ENCODE data around the gene DKKL1. TPM values are rescaled to one million over a fixed set of nuclear protein-coding genes. Genes with fewer than 3 reads are reported as not detected.
A peak's percentile ranks its signal among the peaks of the same experiment; 100 is the strongest.

DKKL1 gene
- total RNA-seq, 2 donors from 2014 or later, result 1.8 to 2.1 TPM

GRCh38 chr19:49413348-49413747 is 49.7 kb downstream of the DKKL1 start:
- no peak overlapping the region for H3K27ac ChIP-seq (ENCODE audit: low read depth, low read length)
- no peak overlapping the region for H3K27ac Mint-ChIP-seq

GRCh38 chr19:49414256-49414655 is 50.6 kb downstream of the DKKL1 start:
- Histone ChIP-seq H3K4me3 (ENCODE audit: low read length) (no peak overlapping the region), H3K36me3 (ENCODE audit: control insufficient read depth, insufficient read depth, low read length) (no peaks in the 10 kb centered on the region), H3K27ac (ENCODE audit: low read depth, low read length) (no peak overlapping the region), H3K27me3 (ENCODE audit: control insufficient read depth, insufficient read depth, low read length, poor library complexity, severe bottlenecking) (peaks cover 14% of the 10 kb centered on the region), H3K9ac (ENCODE audit: extremely low read depth, low read length, poor library complexity, severe bottlenecking) (no peak overlapping the region), H3K4me1 (ENCODE audit: control insufficient read depth, insufficient read depth, low read length) (no peaks in the 10 kb centered on the region), H3K9me3 (ENCODE audit: control insufficient read depth, low read length) (no peaks in the 10 kb centered on the region)
- Mint-ChIP-seq H3K36me3 (ENCODE audit: low read depth) (no peaks in the 10 kb centered on the region), H3K4me3 (no peak overlapping the region), H3K9me3 (no peaks in the 10 kb centered on the region), H3K27ac (peak overlapping the region; percentile 25), H3K4me1 (peaks cover 10% of the 10 kb centered on the region), H3K27me3 (ENCODE audit: insufficient read depth) (peaks cover 16% of the 10 kb centered on the region)
- WGBS, 2 experiments (ENCODE audit: insufficient coverage in 1 of 2, insufficient read length in 1 of 2), result 87 to 94% methylated on average over 3 of the region's 3 CpGs
- TF ChIP-seq, protein P1, sequence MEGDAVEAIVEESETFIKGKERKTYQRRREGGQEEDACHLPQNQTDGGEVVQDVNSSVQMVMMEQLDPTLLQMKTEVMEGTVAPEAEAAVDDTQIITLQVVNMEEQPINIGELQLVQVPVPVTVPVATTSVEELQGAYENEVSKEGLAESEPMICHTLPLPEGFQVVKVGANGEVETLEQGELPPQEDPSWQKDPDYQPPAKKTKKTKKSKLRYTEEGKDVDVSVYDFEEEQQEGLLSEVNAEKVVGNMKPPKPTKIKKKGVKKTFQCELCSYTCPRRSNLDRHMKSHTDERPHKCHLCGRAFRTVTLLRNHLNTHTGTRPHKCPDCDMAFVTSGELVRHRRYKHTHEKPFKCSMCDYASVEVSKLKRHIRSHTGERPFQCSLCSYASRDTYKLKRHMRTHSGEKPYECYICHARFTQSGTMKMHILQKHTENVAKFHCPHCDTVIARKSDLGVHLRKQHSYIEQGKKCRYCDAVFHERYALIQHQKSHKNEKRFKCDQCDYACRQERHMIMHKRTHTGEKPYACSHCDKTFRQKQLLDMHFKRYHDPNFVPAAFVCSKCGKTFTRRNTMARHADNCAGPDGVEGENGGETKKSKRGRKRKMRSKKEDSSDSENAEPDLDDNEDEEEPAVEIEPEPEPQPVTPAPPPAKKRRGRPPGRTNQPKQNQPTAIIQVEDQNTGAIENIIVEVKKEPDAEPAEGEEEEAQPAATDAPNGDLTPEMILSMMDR (conservative IDR thresholded peaks at IDR 0.05), result no peak
- DNase-seq, result no peak

More at GRCh38 chr19:49413348-49413747, 49.7 kb downstream of the DKKL1 start:
- TF ChIP-seq, protein P1 (conservative IDR thresholded peaks at IDR 0.05), result no peak
- Mint-ChIP-seq H3K27me3 (ENCODE audit: insufficient read depth) (peaks cover 8% of the 10 kb centered on the region), H3K4me3 (no peak overlapping the region), H3K36me3 (ENCODE audit: low read depth) (no peaks in the 10 kb centered on the region), H3K9me3 (no peaks in the 10 kb centered on the region), H3K4me1 (peaks cover 10% of the 10 kb centered on the region)
- Histone ChIP-seq H3K9me3 (ENCODE audit: control insufficient read depth, low read length) (no peaks in the 10 kb centered on the region), H3K27me3 (ENCODE audit: control insufficient read depth, insufficient read depth, low read length, poor library complexity, severe bottlenecking) (peaks cover 5% of the 10 kb centered on the region), H3K9ac (ENCODE audit: extremely low read depth, low read length, poor library complexity, severe bottlenecking) (no peak overlapping the region), H3K36me3 (ENCODE audit: control insufficient read depth, insufficient read depth, low read length) (no peaks in the 10 kb centered on the region), H3K4me1 (ENCODE audit: control insufficient read depth, insufficient read depth, low read length) (no peaks in the 10 kb centered on the region), H3K4me3 (ENCODE audit: low read length) (no peak overlapping the region)
- DNase-seq, result no peak
- WGBS, 2 experiments (ENCODE audit: insufficient coverage in 1 of 2, insufficient read length in 1 of 2), result 78 to 84% methylated on average over 4 to 9 of the region's 9 CpGs

- DNase-seq, result no peak
- Histone ChIP-seq H3K9me3 (ENCODE audit: control insufficient read depth, low read length) (no peaks in the 10 kb centered on the region), H3K36me3 (ENCODE audit: control insufficient read depth, insufficient read depth, low read length) (no peaks in the 10 kb centered on the region), H3K4me1 (ENCODE audit: control insufficient read depth, insufficient read depth, low read length) (no peaks in the 10 kb centered on the region), H3K9ac (ENCODE audit: extremely low read depth, low read length, poor library complexity, severe bottlenecking) (no peak overlapping the region), H3K27ac (ENCODE audit: low read depth, low read length) (no peak overlapping the region), H3K27me3 (ENCODE audit: control insufficient read depth, insufficient read depth, low read length, poor library complexity, severe bottlenecking) (peaks cover 24% of the 10 kb centered on the region), H3K4me3 (ENCODE audit: low read length) (no peak overlapping the region)
- Mint-ChIP-seq H3K9me3 (no peaks in the 10 kb centered on the region), H3K36me3 (ENCODE audit: low read depth) (no peaks in the 10 kb centered on the region), H3K27ac (no peak overlapping the region), H3K4me1 (peaks cover 10% of the 10 kb centered on the region), H3K4me3 (no peak overlapping the region), H3K27me3 (ENCODE audit: insufficient read depth) (peaks cover 25% of the 10 kb centered on the region)
- TF ChIP-seq, protein P1 (conservative IDR thresholded peaks at IDR 0.05), result no peak
- 83 to 86% methylated on average over 7 to 15 of the region's 15 CpGs for WGBS, 2 experiments (ENCODE audit: insufficient coverage in 1 of 2, insufficient read length in 1 of 2)
Observed at GRCh38 chr19:49415102-49415809, 51.6 kb downstream of the DKKL1 start.

Data from endodermal cell (in vitro differentiated cells).